Liver (tissue), 3 donors: ENCODE results near the gene GATAD2B.

Experiments used
- ATF3 ChIP-seq: IDR thresholded peaks from 2 replicates; pipeline ENCODE4 v1.6.1; 2016; ENCODE audit warnings: antibody characterized with exemption
- CTCF ChIP-seq: fragments of 150-350 bp; IDR thresholded peaks from 2 replicates; pipeline ENCODE4 v1.5.1; 2017; ENCODE audit warnings: improper control_type of control experiment, low read depth, low read length; ENCODE audit not compliant: missing input control
- EGR1 ChIP-seq, 2 donors: IDR thresholded peaks; 2 replicates each; pipeline ENCODE4 v1.6.1; 2016 to 2018; ENCODE audit warnings: antibody characterized with exemption in 2 of 2, low read depth in 2 of 2
- FOXA1 ChIP-seq: IDR thresholded peaks from 2 replicates; pipeline ENCODE4 v1.6.1; 2016; ENCODE audit warnings: antibody characterized with exemption
- GABPA ChIP-seq, 2 donors: IDR thresholded peaks in 1 of 2; conservative IDR thresholded peaks in 1 of 2; 2 replicates each; pipeline ENCODE4 v1.6.1; 2016; ENCODE audit warnings: antibody characterized with exemption in 2 of 2, mild to moderate bottlenecking in 1 of 2, moderate library complexity in 1 of 2
- JUND ChIP-seq, 2 donors: IDR thresholded peaks; 2 replicates each; pipeline ENCODE4 v1.6.1; 2016; ENCODE audit warnings: antibody characterized with exemption in 2 of 2
- MAX ChIP-seq: IDR thresholded peaks from 2 replicates; pipeline ENCODE4 v1.6.1; 2016; ENCODE audit warnings: antibody characterized with exemption
- RAD21 ChIP-seq, 2 donors: IDR thresholded peaks; 2 replicates each; pipeline ENCODE4 v1.6.1; 2016; ENCODE audit warnings: antibody characterized with exemption in 2 of 2, mild to moderate bottlenecking in 2 of 2
- REST ChIP-seq: IDR thresholded peaks from 2 replicates; pipeline ENCODE4 v1.6.1; 2016; ENCODE audit warnings: antibody characterized with exemption, mild to moderate bottlenecking
- RXRA ChIP-seq, 2 donors: IDR thresholded peaks; 2 replicates each; pipeline ENCODE4 v1.6.1; 2017 to 2018; ENCODE audit warnings: antibody characterized with exemption in 2 of 2, mild to moderate bottlenecking in 1 of 2
- SP1 ChIP-seq: IDR thresholded peaks from 2 replicates; pipeline ENCODE4 v1.6.1; 2018; ENCODE audit warnings: antibody characterized with exemption, mild to moderate bottlenecking
- TAF1 ChIP-seq: conservative IDR thresholded peaks from 2 replicates; pipeline ENCODE4 v1.6.1; 2016; ENCODE audit warnings: antibody characterized with exemption, mild to moderate bottlenecking
- donor health status: healthy.
- donor health status: healthy.

GRCh38 chr1:153929426-153929825 is 6.7 kb upstream of the GATAD2B start:
- no peak for TF ChIP-seq MAX
- no peak for TF ChIP-seq CTCF
- TF ChIP-seq TAF1: no peak
- TF ChIP-seq ATF3: no peak
- TF ChIP-seq FOXA1: no peak
- no peak for TF ChIP-seq EGR1 (IDR thresholded peaks at IDR 0.05; ENCODE audit: low read depth in 2 of 2)
- TF ChIP-seq RAD21 (IDR thresholded peaks at IDR 0.05): no peak
- no peak for TF ChIP-seq JUND (IDR thresholded peaks at IDR 0.05)
- no peak for TF ChIP-seq REST
- TF ChIP-seq GABPA (IDR thresholded peaks at IDR 0.05 in 1 of 2, conservative IDR thresholded peaks at IDR 0.05 in 1 of 2): no peak
- no peak for TF ChIP-seq SP1
- TF ChIP-seq RXRA (IDR thresholded peaks at IDR 0.05): no peak
